Frontal cortex (tissue), 4 donors: ENCODE measurements around the gene GOSR2. TPM values are rescaled to one million over a fixed set of nuclear protein-coding genes. Genes with fewer than 3 reads are reported as not detected.
A peak's percentile ranks its signal among the peaks of the same experiment; 100 is the strongest.
"Not testable (repeated sequence)": the region's sequence is repeated elsewhere in the genome, so short reads cannot be mapped to it uniquely, and the experiment has no call there.

ENCODE experiments used
- DNase-seq, 2 donors: peaks; one replicate each; pipeline ENCODE4 v3.0.0; 2012; ENCODE audit warnings: low spot score in 2 of 2
- FAIRE-seq: peaks from 2 replicates; lab custom pipeline; 2012; peaks lifted over from hg19 to GRCh38; lab: Jason Lieb, UNC
- total RNA-seq: library from RNA; depleted of rRNA; stranded (reverse); fragments of >200 nt; gene quantifications from one replicate; pipeline ENCODE4 v1.2.3, GENCODE V29; 2014
- donor health status: control.
- donor health status: control.
- donor health status: control.

GOSR2 gene
- total RNA-seq, 1 donor from 2014 or later, result 53.0 TPM

GRCh38 chr17:46952115-46952514, 29.2 kb downstream of the GOSR2 start:
- no peak for DNase-seq
- no peak for FAIRE-seq

- FAIRE-seq, DNase-seq: not testable (repeated sequence)
These were observed 30.2 kb downstream of the GOSR2 start for GRCh38 chr17:46953191-46953590.

DNA sequence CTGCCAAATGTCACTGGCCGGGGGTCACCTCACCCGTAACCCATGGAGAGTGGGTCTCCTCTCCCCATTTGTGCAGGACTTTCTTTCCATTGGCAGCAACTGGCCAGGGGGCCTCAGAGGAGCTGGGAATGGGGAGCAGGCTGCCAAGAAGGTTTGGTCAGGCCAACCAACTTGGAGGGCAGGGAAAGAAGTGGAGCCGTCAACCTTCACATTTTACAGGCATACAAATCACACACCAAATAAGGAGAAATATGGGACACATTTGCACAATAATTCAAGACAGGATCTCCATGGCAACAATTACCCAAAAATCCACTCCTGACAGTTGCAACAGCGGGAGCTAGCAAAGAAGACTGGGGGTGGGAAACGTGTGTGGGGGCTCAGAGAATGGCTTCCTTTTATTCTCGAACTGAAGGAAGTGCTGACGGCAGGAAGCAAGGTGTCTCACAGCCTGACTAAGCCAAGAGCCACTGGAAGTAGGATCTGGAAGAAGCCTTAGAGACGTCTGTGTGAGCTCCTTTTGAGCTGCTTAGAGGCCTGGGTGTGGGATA, 35.2 kb downstream of the GOSR2 start:
- FAIRE-seq (no peak), DNase-seq (no peak)

DNA sequence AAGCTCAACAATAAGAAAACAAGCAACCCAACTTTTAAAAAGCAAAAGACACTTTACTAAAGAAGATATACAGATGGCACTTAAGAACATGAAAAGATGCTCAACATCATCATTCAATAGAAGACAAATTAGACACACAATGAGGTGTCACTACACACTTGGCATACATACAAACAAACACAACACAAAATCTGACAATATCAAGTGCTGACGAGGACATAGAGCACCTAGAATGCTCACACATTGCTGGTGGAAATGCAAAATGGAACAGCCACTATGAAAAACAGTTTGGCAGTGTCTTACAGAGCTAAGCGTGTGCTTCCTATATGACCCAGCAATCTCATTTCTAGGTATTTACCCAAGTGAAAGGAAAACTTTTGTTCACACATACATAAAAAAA, 37.2 kb downstream of the GOSR2 start:
- no peak for FAIRE-seq
- no peak for DNase-seq

DNA sequence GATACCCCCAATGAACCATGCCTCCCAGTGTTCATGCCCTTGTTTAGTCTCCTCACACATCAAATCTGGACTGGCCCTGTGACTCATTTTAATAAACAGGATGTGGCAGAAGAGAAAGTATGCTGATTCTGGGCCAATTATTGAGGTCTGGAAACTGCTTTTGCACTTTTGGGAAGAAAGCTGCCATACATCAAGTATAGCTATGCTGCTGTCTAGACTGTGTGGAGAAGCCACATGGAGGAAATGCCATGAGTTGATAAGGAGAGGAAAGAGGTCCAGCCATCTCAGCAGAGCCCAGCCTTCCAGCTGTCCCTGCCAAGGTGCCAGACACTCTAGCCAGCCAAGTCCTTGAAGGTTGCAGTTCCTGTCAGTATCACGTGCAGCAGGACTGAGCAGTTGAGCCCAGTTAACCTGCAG, 39.4 kb downstream of the GOSR2 start:
- DNase-seq (no peak), FAIRE-seq (no peak)

- no peak for DNase-seq
- no peak for FAIRE-seq
These were observed 40.6 kb downstream of the GOSR2 start for GRCh38 chr17:46963571-46963970.

DNA sequence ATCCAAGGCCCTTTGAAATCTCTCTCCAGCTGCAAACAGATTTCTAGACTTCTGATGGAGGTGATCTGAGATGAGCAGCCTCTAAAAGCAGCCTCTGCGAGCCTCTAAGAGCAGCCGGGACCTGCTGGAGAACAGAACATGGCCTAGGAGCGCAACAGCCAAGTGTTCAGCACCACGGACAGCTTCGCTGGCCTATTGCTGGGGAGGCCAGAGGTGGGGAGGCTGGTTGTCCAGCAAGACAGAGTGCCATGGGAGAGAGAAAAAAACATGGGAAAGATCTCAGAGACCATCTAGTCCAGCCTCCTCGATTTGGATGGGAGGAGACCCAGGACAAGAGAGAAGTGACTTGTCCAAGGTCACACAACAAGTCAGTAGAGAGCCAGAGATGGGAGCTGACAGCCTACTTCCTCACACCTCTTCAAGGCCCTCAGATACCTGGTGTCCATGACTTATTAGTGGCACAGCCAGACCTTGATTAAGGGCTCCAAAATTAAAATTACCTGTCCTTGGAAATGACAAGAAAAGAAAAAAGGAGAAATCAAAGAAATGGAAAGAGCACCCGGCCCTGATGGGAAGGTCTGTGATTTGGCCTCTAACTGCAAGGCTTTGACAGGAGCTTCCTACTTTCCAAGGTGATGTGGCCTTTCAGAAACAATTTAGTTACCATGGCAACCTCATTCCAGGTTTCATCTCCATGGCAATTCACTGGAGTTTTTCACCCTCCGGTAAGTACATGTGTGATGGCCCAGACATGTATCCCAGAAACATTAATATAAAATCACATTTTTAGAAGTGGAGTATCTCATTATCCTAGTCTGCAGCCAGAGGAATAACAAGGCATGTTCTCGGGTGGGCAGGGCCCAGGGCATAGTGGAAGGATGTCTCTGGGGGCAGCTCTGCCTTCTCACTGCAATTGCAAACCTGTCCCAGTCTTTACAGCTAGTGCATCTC, 41.6 kb downstream of the GOSR2 start:
- DNase-seq, result no peak
- FAIRE-seq, result no peak

GRCh38 chr17:46968224-46968834, 45.4 kb downstream of the GOSR2 start:
- no peak for DNase-seq
- no peak for FAIRE-seq

GRCh38 chr17:46968896-46969295, 45.9 kb downstream of the GOSR2 start:
- FAIRE-seq (no peak), DNase-seq (no peak)

- DNase-seq (no peak), FAIRE-seq (no peak)
These were observed 48.8 kb downstream of the GOSR2 start for GRCh38 chr17:46971647-46972300.

GRCh38 chr17:46972346-46972745, 49.4 kb downstream of the GOSR2 start:
- DNase-seq, result no peak
- no peak for FAIRE-seq

DNA sequence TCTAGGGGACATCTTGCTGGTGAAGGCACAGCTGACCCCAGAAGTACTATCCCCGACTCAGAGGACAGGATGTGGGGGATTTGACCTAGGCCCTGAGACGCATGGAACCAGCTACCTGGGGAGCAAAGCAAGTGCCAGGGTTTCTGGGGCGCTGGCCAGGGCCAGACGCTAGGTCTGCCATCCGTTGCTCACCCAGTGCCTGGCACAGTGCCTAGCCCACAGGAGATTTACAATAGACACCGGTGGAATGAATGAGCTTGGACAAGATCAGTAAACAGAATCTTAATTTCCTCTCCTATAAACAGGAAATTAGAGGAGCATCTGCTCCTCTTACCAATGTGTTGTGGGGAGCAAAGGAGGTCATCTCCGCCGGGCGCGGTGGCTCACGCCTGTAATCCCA, 51.1 kb downstream of the GOSR2 start:
- no peak for FAIRE-seq
- DNase-seq, result no peak

GRCh38 chr17:46975287-46975686, 52.3 kb downstream of the GOSR2 start:
- FAIRE-seq (no peak), DNase-seq (no peak)

GRCh38 chr17:46976626-46977270, 53.8 kb downstream of the GOSR2 start:
- DNase-seq (no peak), FAIRE-seq (no peak)

GRCh38 chr17:46977348-46977747, 54.4 kb downstream of the GOSR2 start:
- DNase-seq (no peak), FAIRE-seq (no peak)

GRCh38 chr17:46977750-46978488, 55.0 kb downstream of the GOSR2 start:
- DNase-seq (no peak), FAIRE-seq (no peak)

DNA sequence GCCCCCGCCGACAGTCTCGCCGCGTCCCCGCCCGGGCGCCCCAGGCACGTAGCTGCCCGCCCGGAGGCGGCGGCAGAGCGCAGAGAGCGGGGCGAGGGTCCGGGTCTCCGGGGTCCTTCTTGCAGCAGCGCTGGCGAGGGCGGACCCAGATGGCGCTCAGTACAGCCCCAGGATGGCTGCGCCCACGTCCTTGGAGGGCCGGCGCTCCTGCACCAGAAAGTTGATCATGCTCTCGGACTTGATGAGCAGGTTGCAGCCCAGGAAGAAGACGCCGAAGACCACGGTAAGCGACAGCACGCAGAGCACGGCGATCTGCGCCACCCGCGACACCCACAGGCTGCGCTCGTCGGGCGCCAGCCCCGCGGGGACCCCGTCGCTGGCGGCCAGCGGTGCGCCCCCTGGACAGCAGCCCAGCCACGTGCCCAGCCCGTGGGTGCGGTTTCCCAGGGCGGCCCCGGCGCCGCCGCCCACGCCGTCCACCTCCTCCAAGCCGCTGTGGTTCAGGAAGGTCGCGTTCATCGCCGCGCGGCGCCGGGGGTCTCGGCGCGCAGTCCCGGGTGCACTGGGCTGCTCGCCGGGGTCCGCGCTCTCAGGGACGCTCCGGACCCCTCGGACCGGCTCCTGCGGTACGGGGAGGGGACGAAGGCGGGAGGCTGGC, 55.7 kb downstream of the GOSR2 start:
- FAIRE-seq (no peak), DNase-seq (no peak)

DNA sequence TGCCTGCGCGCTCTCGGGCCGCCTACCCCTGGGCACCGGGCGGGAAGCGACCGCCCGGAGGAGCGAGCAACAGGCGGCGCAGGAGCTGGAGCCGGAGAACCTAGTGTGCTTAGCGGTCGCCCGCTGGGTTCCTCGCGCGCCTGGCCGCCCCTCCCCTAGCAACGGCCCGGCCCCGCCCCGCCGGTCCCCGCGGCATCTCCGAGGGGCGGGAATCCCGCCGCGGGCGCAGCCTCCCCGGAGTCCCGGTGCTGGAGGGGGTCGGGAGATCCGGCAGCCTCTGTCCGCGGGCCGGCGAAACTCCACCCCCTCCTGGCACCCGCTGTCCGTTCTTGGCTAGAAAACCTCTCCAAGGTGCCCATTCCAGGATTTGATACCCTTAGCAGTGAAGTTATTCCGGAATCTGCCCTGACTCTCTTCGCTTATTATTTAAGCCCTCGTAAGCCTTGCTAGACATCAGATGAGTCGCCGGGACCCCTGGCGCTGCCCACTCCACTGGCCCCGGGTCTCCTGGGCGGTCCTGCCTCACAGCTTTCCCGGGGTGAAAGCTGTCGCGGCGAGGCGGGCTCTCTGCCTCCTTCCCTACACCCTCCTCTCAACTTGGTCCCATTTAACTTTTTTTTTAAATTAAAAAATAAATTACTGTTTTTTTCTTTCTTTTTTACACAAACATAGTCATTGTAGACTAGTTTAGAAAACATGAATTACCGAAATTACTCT, 56.3 kb downstream of the GOSR2 start, which contains the start of gene RPRML:
Gene RPRML, minus strand, starts transcription at position 107 of the 717 bp plus-strand sequence. CDS start 246 bp downstream, outside the sequence.
- DNase-seq, result peak in 1 of 2 donors; percentile 24
- FAIRE-seq, result no peak
